WTC11 (cell line): Measurements from ENCODE around the gene ISM2. TPM values are rescaled to one million over a fixed set of nuclear protein-coding genes. Genes with fewer than 3 reads are reported as not detected.
"Not testable (repeated sequence)": the region's sequence is repeated elsewhere in the genome, so short reads cannot be mapped to it uniquely, and the experiment has no call there.

Source experiments
- ATAC-seq: fragments of 200-7000 bp; cut with Tn5 transposase; 2 replicates; pipeline ENCODE4 v1.10.0; 2021; ENCODE audit warnings: mild to moderate bottlenecking, moderate library complexity
- CTCF ChIA-PET: fragments of 300-600 bp; sonication (Branson Sonifier 250); formaldehyde crosslinking; loops from one replicate; lab custom pipeline; 2021; ENCODE audit warnings: antibody characterized with exemption; lab: Charles Lee
- POLR2A ChIA-PET: fragments of 350-600 bp; sonication (Branson Sonifier 250); formaldehyde crosslinking; loops from one replicate; lab custom pipeline; 2021; ENCODE audit warnings: antibody characterized with exemption; lab: Charles Lee
- DNase-seq: peaks from one replicate; pipeline ENCODE4 v3.0.0; 2021; ENCODE audit warnings: low spot score
- H3K27ac Mint-ChIP-seq: 2 replicates; pipeline ENCODE4 v1.8.0; 2021; ENCODE audit warnings: mixed read lengths
- H3K27me3 Mint-ChIP-seq: 2 replicates; pipeline ENCODE4 v1.8.0; 2021; ENCODE audit warnings: low read depth, mild to moderate bottlenecking, moderate library complexity, mixed read lengths
- H3K36me3 Mint-ChIP-seq: 2 replicates; pipeline ENCODE4 v1.8.0; 2021; ENCODE audit warnings: mixed read lengths
- H3K4me1 Mint-ChIP-seq: 2 replicates; pipeline ENCODE4 v1.8.0; 2022; ENCODE audit warnings: mixed read lengths
- H3K4me3 Mint-ChIP-seq: 2 replicates; pipeline ENCODE4 v1.8.0; 2021; ENCODE audit warnings: mild to moderate bottlenecking, moderate library complexity, mixed read lengths
- H3K9me3 Mint-ChIP-seq: 2 replicates; pipeline ENCODE4 v1.8.0; 2021; ENCODE audit warnings: mixed read lengths
- ELF4 ChIP-seq: sonication (generic); formaldehyde crosslinking; IDR thresholded peaks from 2 replicates; pipeline ENCODE4 v1.8.1; 2022; ENCODE audit warnings: low read depth, mild to moderate bottlenecking, moderate library complexity, missing genetic modification reagents
- ESRRA ChIP-seq: sonication (generic); formaldehyde crosslinking; IDR thresholded peaks from 2 replicates; pipeline ENCODE4 v1.8.1; 2022; ENCODE audit warnings: mild to moderate bottlenecking, missing genetic modification reagents, borderline replicate concordance
- ETV6 ChIP-seq: sonication (generic); formaldehyde crosslinking; IDR thresholded peaks from 2 replicates; pipeline ENCODE4 v1.8.1; 2022; ENCODE audit warnings: mild to moderate bottlenecking, missing genetic modification reagents
- GTF2I ChIP-seq: fragments of 250-450 bp; sonication (Bioruptor Pico); conservative IDR thresholded peaks from 2 replicates; pipeline ENCODE4 v1.4.0; 2021; ENCODE audit warnings: mild to moderate bottlenecking
- NR1H2 ChIP-seq: sonication (generic); formaldehyde crosslinking; IDR thresholded peaks from 2 replicates; pipeline ENCODE4 v1.9.0; 2021; ENCODE audit warnings: mild to moderate bottlenecking, moderate library complexity, missing genetic modification reagents
- SMAD3 ChIP-seq: sonication (generic); formaldehyde crosslinking; IDR thresholded peaks from 2 replicates; pipeline ENCODE4 v1.8.0; 2022; ENCODE audit warnings: missing genetic modification reagents, mild to moderate bottlenecking, borderline replicate concordance
- TP53 ChIP-seq: sonication (generic); formaldehyde crosslinking; IDR thresholded peaks from 2 replicates; pipeline ENCODE4 v1.8.1; 2023; ENCODE audit warnings: mild to moderate bottlenecking, missing genetic modification reagents
- ZNF121 ChIP-seq: sonication (generic); formaldehyde crosslinking; IDR thresholded peaks from 2 replicates; pipeline ENCODE4 v1.8.0; 2023; ENCODE audit warnings: missing genetic modification reagents
- ZNF232 ChIP-seq: sonication (generic); formaldehyde crosslinking; IDR thresholded peaks from 2 replicates; pipeline ENCODE4 v1.8.0; 2022; ENCODE audit warnings: mild to moderate bottlenecking, missing genetic modification reagents
- total RNA-seq: library from RNA; stranded (reverse); gene quantifications from 3 replicates; pipeline ENCODE4 v1.2.3, GENCODE V29; 2021
- TF ChIP-seq, protein P1 (sequence below): sonication (generic); formaldehyde crosslinking; IDR thresholded peaks from 2 replicates; pipeline ENCODE4 v1.8.1; 2023; ENCODE audit warnings: mild to moderate bottlenecking, missing genetic modification reagents, moderate library complexity
- TF ChIP-seq, protein P2 (sequence below): sonication (generic); formaldehyde crosslinking; IDR thresholded peaks from 2 replicates; pipeline ENCODE4 v1.8.0; 2023; ENCODE audit warnings: mild to moderate bottlenecking, missing genetic modification reagents
- TF ChIP-seq, protein P3 (sequence below): sonication (generic); formaldehyde crosslinking; IDR thresholded peaks from 2 replicates; pipeline ENCODE4 v1.8.1; 2023; ENCODE audit warnings: mild to moderate bottlenecking, moderate library complexity, missing genetic modification reagents
- TF ChIP-seq, protein P4 (sequence below): sonication (generic); formaldehyde crosslinking; IDR thresholded peaks from 2 replicates; pipeline ENCODE4 v1.8.0; 2023; ENCODE audit warnings: missing genetic modification reagents
- TF ChIP-seq, protein P5 (sequence below): sonication (generic); formaldehyde crosslinking; IDR thresholded peaks from 2 replicates; pipeline ENCODE4 v1.8.0; 2022; ENCODE audit warnings: mild to moderate bottlenecking, missing genetic modification reagents

ISM2 gene
- total RNA-seq, 1 experiment from 2014 or later = 1.4 TPM

DNA sequence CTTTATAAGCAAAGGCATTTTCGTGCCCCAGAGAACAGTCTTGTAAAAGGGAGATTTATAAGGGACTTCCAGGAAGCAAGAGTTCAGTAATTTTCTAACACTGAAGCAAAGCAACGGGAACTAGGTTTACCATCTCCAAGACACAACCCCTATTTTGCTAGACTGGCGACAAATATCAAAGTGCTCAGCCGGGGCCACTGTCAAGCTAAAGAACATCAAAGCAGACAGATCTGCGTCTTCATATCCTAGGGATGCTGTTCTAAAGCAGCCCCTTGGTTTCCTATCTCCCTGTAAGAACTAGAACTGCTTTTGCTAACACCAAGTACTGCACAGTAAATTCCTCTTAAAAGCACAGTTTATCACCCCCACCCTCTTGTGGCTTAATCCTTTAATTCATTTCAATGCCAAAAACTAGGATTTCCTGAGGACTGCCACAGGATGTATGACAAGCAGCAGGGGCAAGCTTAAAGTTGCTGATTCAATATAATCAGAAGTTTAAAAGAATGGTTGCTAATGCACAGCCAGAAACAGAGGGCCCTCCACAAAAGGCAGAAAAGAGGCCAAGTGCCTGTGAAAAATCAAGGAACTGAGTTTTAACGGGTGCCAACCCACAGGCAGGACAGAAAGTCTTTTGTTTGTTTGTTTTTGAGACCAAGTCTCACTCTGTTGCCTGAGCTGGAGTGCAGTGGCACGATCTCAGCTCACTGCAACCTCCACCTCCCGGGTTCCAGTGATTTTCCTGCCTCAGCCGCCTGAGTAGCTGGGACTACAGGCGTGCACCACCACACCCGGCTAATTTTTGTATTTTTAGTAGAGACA is 44.0 kb upstream of the ISM2 start:
- H3K9me3 Mint-ChIP-seq = no peaks in the 10 kb centered on the region
- H3K36me3 Mint-ChIP-seq = peaks cover 18% of the 10 kb centered on the region
- no peak for ATAC-seq
- H3K27me3 Mint-ChIP-seq = no peaks in the 10 kb centered on the region
- no peak overlapping the region for H3K4me3 Mint-ChIP-seq
- ChIA-PET POLR2A (interaction anchor here (0.6 kb wide), 1 partner anchor 197 kb away, joined by 7 read pairs; no protein-coding TSS in a partner anchor), CTCF (no interaction called here)
- 0 out of 2 replicates have a peak overlapping the region, but pooled peaks have one; percentile 13 for H3K27ac Mint-ChIP-seq
- TF ChIP-seq SMAD3 (CRISPR knock-in tag) = no peak
- TF ChIP-seq ZNF232 (CRISPR knock-in tag) = no peak
- no peak for TF ChIP-seq TP53
- TF ChIP-seq, protein P1, sequence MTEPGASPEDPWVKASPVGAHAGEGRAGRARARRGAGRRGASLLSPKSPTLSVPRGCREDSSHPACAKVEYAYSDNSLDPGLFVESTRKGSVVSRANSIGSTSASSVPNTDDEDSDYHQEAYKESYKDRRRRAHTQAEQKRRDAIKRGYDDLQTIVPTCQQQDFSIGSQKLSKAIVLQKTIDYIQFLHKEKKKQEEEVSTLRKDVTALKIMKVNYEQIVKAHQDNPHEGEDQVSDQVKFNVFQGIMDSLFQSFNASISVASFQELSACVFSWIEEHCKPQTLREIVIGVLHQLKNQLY (CRISPR knock-in tag) = no peak
- TF ChIP-seq, all 79 proteins: peak for 0
- H3K4me1 Mint-ChIP-seq = no peaks in the 10 kb centered on the region
- DNase-seq = no peak

DNA sequence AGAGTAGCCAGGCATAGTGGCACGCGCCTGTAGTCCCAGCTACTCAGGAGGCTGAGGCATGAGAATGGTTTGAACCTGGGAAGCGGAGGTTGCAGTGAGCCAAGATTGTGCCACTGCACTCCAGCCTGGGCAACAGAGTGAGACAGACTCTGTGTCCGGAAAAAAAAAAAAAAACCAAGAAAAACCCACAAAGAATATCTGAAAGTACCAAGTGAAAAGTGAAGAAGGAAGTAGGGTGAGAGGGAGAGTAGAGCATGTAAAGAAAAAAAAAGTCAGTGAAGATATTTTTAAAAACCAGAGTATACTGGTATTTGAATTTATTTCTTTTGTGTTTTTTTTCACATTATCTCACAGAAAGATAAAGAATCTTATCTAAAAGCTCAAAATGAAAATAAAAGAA is 43.3 kb upstream of the ISM2 start:
- TF ChIP-seq ZNF121 (CRISPR knock-in tag) (no peak), ELF4 (CRISPR knock-in tag) (no peak), GTF2I (no peak), ETV6 (CRISPR knock-in tag) (no peak), ZNF232 (CRISPR knock-in tag) (no peak), ESRRA (no peak), NR1H2 (no peak)
- TF ChIP-seq, protein P2, sequence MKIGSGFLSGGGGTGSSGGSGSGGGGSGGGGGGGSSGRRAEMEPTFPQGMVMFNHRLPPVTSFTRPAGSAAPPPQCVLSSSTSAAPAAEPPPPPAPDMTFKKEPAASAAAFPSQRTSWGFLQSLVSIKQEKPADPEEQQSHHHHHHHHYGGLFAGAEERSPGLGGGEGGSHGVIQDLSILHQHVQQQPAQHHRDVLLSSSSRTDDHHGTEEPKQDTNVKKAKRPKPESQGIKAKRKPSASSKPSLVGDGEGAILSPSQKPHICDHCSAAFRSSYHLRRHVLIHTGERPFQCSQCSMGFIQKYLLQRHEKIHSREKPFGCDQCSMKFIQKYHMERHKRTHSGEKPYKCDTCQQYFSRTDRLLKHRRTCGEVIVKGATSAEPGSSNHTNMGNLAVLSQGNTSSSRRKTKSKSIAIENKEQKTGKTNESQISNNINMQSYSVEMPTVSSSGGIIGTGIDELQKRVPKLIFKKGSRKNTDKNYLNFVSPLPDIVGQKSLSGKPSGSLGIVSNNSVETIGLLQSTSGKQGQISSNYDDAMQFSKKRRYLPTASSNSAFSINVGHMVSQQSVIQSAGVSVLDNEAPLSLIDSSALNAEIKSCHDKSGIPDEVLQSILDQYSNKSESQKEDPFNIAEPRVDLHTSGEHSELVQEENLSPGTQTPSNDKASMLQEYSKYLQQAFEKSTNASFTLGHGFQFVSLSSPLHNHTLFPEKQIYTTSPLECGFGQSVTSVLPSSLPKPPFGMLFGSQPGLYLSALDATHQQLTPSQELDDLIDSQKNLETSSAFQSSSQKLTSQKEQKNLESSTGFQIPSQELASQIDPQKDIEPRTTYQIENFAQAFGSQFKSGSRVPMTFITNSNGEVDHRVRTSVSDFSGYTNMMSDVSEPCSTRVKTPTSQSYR = no peak
- TF ChIP-seq, protein P3, sequence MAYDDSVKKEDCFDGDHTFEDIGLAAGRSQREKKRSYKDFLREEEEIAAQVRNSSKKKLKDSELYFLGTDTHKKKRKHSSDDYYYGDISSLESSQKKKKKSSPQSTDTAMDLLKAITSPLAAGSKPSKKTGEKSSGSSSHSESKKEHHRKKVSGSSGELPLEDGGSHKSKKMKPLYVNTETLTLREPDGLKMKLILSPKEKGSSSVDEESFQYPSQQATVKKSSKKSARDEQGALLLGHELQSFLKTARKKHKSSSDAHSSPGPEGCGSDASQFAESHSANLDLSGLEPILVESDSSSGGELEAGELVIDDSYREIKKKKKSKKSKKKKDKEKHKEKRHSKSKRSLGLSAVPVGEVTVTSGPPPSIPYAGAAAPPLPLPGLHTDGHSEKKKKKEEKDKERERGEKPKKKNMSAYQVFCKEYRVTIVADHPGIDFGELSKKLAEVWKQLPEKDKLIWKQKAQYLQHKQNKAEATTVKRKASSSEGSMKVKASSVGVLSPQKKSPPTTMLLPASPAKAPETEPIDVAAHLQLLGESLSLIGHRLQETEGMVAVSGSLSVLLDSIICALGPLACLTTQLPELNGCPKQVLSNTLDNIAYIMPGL (CRISPR knock-in tag) = no peak
- TF ChIP-seq, protein P1 (CRISPR knock-in tag) = no peak
- TF ChIP-seq, protein P4, sequence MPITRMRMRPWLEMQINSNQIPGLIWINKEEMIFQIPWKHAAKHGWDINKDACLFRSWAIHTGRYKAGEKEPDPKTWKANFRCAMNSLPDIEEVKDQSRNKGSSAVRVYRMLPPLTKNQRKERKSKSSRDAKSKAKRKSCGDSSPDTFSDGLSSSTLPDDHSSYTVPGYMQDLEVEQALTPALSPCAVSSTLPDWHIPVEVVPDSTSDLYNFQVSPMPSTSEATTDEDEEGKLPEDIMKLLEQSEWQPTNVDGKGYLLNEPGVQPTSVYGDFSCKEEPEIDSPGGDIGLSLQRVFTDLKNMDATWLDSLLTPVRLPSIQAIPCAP (CRISPR knock-in tag) = no peak
- TF ChIP-seq, protein P5, sequence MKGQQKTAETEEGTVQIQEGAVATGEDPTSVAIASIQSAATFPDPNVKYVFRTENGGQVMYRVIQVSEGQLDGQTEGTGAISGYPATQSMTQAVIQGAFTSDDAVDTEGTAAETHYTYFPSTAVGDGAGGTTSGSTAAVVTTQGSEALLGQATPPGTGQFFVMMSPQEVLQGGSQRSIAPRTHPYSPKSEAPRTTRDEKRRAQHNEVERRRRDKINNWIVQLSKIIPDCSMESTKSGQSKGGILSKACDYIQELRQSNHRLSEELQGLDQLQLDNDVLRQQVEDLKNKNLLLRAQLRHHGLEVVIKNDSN (CRISPR knock-in tag) = no peak
- H3K36me3 Mint-ChIP-seq = peaks cover 14% of the 10 kb centered on the region
- H3K9me3 Mint-ChIP-seq = no peaks in the 10 kb centered on the region
- no peak for DNase-seq
- no peaks in the 10 kb centered on the region for H3K4me1 Mint-ChIP-seq
- H3K27me3 Mint-ChIP-seq = no peaks in the 10 kb centered on the region
- ATAC-seq = no peak
- CTCF ChIA-PET = no interaction called here
- no peak overlapping the region for H3K4me3 Mint-ChIP-seq
- POLR2A ChIA-PET = interaction anchor here (0.6 kb wide), 1 partner anchor 196 kb away, joined by 7 read pairs; no protein-coding TSS in a partner anchor
- H3K27ac Mint-ChIP-seq = no peak overlapping the region

DNA sequence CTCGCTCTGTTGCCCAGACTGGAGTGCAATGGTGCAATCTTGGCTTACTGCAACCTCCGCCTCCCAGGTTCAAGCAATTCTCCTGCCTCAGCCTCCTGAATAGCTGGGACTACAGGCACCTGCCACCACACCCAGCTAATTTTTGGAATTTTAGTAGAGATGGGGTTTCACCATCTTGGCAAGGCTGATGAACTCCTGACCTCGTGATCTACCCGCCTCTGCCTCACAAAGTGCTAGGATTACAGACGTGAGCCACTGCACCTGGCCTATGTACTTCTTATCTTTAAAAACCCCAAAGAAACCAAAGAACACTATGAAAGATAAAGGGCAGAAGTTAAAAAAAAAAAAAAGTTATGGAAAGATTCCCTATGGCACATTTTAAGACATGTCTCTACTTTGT is 38.3 kb upstream of the ISM2 start:
- DNase-seq, ATAC-seq, H3K4me3 Mint-ChIP-seq, CTCF ChIA-PET, H3K27me3 Mint-ChIP-seq, H3K27ac Mint-ChIP-seq, H3K4me1 Mint-ChIP-seq, POLR2A ChIA-PET, H3K9me3 Mint-ChIP-seq: not testable (repeated sequence)
- peaks cover 14% of the 10 kb centered on the region for H3K36me3 Mint-ChIP-seq
